GM06990 (cell line): ENCODE measurements around the gene PSMD13.

ENCODE experiments used
- DNase-seq: peaks from one replicate; pipeline ENCODE4 v3.0.0-alpha.2; 2011; ENCODE audit not compliant: insufficient read length; ENCODE audit errors: extremely low read depth
- H3K27me3 ChIP-seq: replicated peaks from 2 replicates; pipeline ENCODE4 v1.6.0; 2011; ENCODE audit warnings: low read length; ENCODE audit not compliant: control insufficient read depth, insufficient read depth
- H3K36me3 ChIP-seq: 2 replicates; pipeline ENCODE4 v1.5.1; 2011; ENCODE audit warnings: low read length; ENCODE audit not compliant: control insufficient read depth, insufficient read depth
- H3K4me3 ChIP-seq: replicated peaks from 2 replicates; pipeline ENCODE4 v1.5.1; 2011; ENCODE audit warnings: low read depth, mild to moderate bottlenecking, control low read depth, low read length
- CTCF ChIP-seq: IDR thresholded peaks from 2 replicates; pipeline ENCODE4 v1.5.1; 2011; ENCODE audit warnings: low read length, control low read depth, mild to moderate bottlenecking, inconsistent platforms; ENCODE audit not compliant: insufficient read depth, poor library complexity, severe bottlenecking

PSMD13 gene

DNA sequence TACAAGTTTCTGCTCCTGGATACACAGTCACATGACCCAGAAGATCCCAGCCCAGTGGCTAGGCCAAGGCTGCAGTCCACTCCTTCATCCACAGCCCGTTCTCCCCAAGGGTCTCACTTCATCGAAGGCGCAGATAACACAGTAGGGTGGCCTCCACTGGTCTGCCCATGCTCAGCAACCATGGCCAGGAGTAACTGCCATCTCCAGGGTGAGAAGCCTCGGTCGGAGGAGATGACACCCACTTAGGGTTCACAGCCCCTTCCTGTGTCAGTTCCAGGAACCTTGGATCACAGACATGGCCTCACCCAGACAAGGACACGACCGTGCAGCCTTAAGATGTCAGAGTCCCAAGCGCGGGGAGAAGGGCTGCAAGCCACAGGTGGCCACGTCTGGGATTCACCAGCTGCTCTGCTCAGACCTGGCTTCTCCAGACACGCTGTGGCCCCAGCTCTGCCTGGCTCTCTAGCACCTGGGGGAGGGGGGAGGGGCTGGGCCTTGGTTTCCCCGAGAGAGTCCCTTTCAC, 32.1 kb upstream of the PSMD13 start:
- Histone ChIP-seq H3K36me3 (peaks cover 27% of the 10 kb centered on the region), H3K27me3 (no peaks in the 10 kb centered on the region), H3K4me3 (no peak overlapping the region)
- DNase-seq, result no peak
- TF ChIP-seq CTCF, result no peak

- no peak for TF ChIP-seq CTCF
- no peak for DNase-seq
- Histone ChIP-seq H3K4me3 (peak overlapping the region; percentile 96), H3K27me3 (no peaks in the 10 kb centered on the region), H3K36me3 (peaks cover 34% of the 10 kb centered on the region)
These were observed 31.4 kb upstream of the PSMD13 start for GRCh38 chr11:205221-206001.

DNA sequence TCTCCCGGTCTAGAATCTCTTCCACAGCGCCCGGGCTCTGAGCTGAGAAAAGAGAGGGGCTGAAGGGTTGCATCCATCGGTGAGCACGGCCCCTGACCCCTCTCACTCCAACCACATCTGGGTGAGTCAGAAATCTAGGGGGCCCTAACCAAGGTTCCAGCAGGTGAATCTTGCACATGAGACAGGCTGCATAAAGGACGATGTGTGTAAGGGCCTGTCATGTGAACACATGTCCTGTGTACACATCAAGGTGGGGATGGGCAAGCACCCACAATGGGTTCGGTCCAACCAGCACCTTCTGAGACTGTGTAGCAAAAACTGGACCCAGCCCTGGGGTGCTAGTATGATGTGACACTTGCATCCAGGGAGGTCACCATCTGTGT, 30.8 kb upstream of the PSMD13 start:
- no peak for DNase-seq
- H3K4me3 ChIP-seq, result peak overlapping the region; percentile 96
- TF ChIP-seq CTCF, result no peak
- H3K36me3 ChIP-seq, result peaks cover 38% of the 10 kb centered on the region
- H3K27me3 ChIP-seq, result no peaks in the 10 kb centered on the region

GRCh38 chr11:206526-207207, 30.1 kb upstream of the PSMD13 start:
- Histone ChIP-seq H3K27me3 (no peaks in the 10 kb centered on the region), H3K36me3 (peaks cover 42% of the 10 kb centered on the region), H3K4me3 (peak overlapping the region; percentile 96)
- TF ChIP-seq CTCF, result no peak
- peak; percentile 45 for DNase-seq

- H3K4me3 ChIP-seq, result peak within 1 kb of the TSS; percentile 96
- DNase-seq, result peak; percentile 98
- no peaks in the 10 kb centered on the region for H3K27me3 ChIP-seq
- peaks cover 48% of the 10 kb centered on the region for H3K36me3 ChIP-seq
- no peak for TF ChIP-seq CTCF
These were observed 29.4 kb upstream of the PSMD13 start, which contains the start of the genes BET1L and RIC8A for GRCh38 chr11:207208-207862. TSS of gene BET1L (minus strand) at chr11:207399. CDS start at chr11:207321, 78 bp downstream. TSS of gene RIC8A (plus strand) at chr11:207708. CDS start at chr11:208855, 1,147 bp downstream.
